ENCODE results near the gene PLPP3.

PLPP3 gene

GRCh38 chr1:56453417-56454078, 125.8 kb downstream of the PLPP3 start:
- no peaks in the 10 kb centered on the region for H3K9me3 ChIP-seq (ENCODE audit: control insufficient read depth, low read length)
- H3K36me3 ChIP-seq (ENCODE audit: control insufficient read depth, insufficient read depth, low read length): no peaks in the 10 kb centered on the region
- no peak overlapping the region for H3K27ac ChIP-seq (ENCODE audit: insufficient read depth, low read depth, low read length, poor library complexity, severe bottlenecking)
- no peaks in the 10 kb centered on the region for H3K27me3 ChIP-seq (ENCODE audit: control insufficient read depth, insufficient read depth, low read length, poor library complexity, severe bottlenecking)
- WGBS, 2 experiments: 60 to 66% methylated on average over 9 of the region's 10 CpGs
- no peak overlapping the region for H3K4me3 ChIP-seq (ENCODE audit: insufficient read depth, low read depth, low read length)
- peaks cover 12% of the 10 kb centered on the region for H3K4me1 ChIP-seq (ENCODE audit: control insufficient read depth, insufficient read depth, low read length)

DNA sequence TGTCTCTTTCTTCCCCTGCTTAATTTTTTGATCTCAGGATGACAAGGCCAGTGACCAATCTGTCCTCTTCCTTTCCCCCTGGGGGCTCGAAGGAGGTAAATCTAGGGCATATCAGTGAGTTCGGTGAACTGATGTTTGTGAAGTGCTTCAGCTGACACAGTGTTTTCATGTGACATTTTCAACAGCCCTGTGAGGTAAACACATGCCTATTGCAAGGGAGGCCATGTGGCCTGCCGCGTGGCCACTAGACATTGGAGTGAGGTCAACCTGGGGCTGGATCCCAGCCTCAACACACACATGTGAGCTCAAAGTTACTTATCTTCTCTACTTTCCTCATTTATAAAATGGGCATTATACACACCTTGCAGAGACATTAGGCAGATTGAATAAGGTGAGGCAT, 126.3 kb downstream of the PLPP3 start:
- H3K36me3 ChIP-seq (ENCODE audit: control insufficient read depth, insufficient read depth, low read length): no peaks in the 10 kb centered on the region
- H3K27ac ChIP-seq (ENCODE audit: insufficient read depth, low read depth, low read length, poor library complexity, severe bottlenecking): no peak overlapping the region
- 51 to 57% methylated on average over 4 of the region's 4 CpGs for WGBS, 2 experiments
- no peaks in the 10 kb centered on the region for H3K27me3 ChIP-seq (ENCODE audit: control insufficient read depth, insufficient read depth, low read length, poor library complexity, severe bottlenecking)
- no peaks in the 10 kb centered on the region for H3K9me3 ChIP-seq (ENCODE audit: control insufficient read depth, low read length)
- H3K4me1 ChIP-seq (ENCODE audit: control insufficient read depth, insufficient read depth, low read length): peaks cover 12% of the 10 kb centered on the region
- H3K4me3 ChIP-seq (ENCODE audit: insufficient read depth, low read depth, low read length): no peak overlapping the region

DNA sequence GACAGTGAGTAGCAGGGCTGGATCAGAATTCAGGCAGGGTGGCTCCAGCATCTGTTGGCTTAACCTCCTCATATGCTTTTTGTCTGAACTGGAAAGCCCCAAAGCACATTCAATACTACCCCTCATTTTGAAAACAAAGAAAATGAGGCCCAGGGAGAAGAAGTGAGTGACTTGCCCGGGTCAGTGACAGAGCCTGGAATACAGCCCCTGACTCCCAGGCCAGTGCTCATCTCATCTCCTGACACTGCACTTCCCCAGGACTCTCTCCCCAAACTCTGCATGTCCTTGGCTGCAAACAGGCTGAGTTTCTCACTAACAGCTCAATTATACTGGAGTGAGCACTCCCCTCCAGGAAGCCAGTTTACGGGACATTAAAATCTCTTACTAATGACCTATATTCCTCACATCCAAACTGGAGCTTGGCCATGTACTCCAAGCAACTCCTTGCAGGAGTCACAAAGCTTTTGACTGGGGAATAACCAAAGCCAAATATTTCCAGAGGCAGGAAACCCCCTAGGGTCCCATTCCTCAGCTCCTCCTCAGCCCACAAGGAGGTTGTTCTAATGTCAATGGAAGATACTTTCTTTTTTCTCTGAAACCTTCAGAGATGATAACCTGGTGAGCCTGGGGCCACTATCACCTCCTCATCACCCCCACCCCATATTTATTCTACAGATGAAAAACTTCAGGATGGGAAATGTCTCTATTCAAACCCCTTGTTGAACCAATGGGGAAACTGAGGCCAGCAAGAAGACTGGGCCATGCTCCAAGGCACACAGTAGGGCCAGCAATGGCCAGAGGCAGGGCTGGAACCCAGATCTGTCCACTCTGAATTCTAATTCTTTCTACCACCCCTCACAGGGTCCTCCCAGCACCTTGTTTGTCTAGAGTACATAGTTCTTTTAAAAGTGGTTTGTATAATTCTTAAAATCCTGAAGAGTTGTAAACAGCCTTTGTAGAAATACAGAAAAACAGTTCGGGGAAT, 127.0 kb downstream of the PLPP3 start:
- Histone ChIP-seq H3K27ac (ENCODE audit: insufficient read depth, low read depth, low read length, poor library complexity, severe bottlenecking) (no peak overlapping the region), H3K4me3 (ENCODE audit: insufficient read depth, low read depth, low read length) (no peak overlapping the region), H3K9me3 (ENCODE audit: control insufficient read depth, low read length) (no peaks in the 10 kb centered on the region), H3K4me1 (ENCODE audit: control insufficient read depth, insufficient read depth, low read length) (peaks cover 12% of the 10 kb centered on the region), H3K36me3 (ENCODE audit: control insufficient read depth, insufficient read depth, low read length) (no peaks in the 10 kb centered on the region), H3K27me3 (ENCODE audit: control insufficient read depth, insufficient read depth, low read length, poor library complexity, severe bottlenecking) (no peaks in the 10 kb centered on the region)
- WGBS, 2 experiments: 72 to 79% methylated on average over 3 of the region's 3 CpGs

GRCh38 chr1:56451491-56451890, 127.9 kb downstream of the PLPP3 start:
- Histone ChIP-seq H3K27ac (ENCODE audit: insufficient read depth, low read depth, low read length, poor library complexity, severe bottlenecking) (no peak overlapping the region), H3K36me3 (ENCODE audit: control insufficient read depth, insufficient read depth, low read length) (no peaks in the 10 kb centered on the region), H3K4me1 (ENCODE audit: control insufficient read depth, insufficient read depth, low read length) (peaks cover 12% of the 10 kb centered on the region), H3K27me3 (ENCODE audit: control insufficient read depth, insufficient read depth, low read length, poor library complexity, severe bottlenecking) (no peaks in the 10 kb centered on the region), H3K9me3 (ENCODE audit: control insufficient read depth, low read length) (no peaks in the 10 kb centered on the region), H3K4me3 (ENCODE audit: insufficient read depth, low read depth, low read length) (no peak overlapping the region)
- WGBS, 2 experiments: 89 to 90% methylated on average over 5 of the region's 5 CpGs

DNA sequence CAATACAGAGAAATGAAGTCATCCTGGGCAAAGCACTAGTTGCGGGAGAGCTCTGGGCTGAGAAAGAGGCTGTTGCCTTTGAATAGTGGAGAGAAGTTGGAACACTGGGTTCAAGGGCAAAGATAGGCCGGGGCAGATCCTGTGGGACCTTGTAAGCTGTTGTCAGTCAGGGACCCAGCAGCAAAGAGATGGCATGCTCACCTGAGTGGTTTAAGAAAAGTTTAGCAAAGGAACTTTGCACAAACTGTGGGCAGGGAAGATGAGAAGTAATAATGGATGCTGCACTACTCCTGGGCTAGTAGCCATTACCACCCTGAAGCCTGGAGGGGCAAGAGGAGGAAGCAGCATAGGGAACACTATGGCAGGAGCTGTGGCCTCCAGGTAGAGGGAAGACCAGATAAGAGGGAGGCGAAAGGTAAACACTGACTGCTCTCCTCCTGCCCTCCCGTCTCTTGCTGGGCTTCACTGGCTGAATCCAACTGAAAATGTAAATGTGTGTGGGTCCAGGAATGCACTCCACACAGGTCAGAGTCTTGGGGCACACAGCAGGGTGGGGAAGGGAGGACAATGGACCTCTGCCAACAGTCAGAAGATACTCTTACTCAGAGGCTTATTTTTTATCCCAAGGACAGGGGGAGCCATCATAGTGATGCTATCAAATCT, 129.2 kb downstream of the PLPP3 start:
- H3K27ac ChIP-seq (ENCODE audit: insufficient read depth, low read depth, low read length, poor library complexity, severe bottlenecking): no peak overlapping the region
- peaks cover 12% of the 10 kb centered on the region for H3K4me1 ChIP-seq (ENCODE audit: control insufficient read depth, insufficient read depth, low read length)
- H3K9me3 ChIP-seq (ENCODE audit: control insufficient read depth, low read length): no peaks in the 10 kb centered on the region
- no peaks in the 10 kb centered on the region for H3K36me3 ChIP-seq (ENCODE audit: control insufficient read depth, insufficient read depth, low read length)
- 65% methylated on average over 4 of the region's 4 CpGs for WGBS, 2 experiments
- no peaks in the 10 kb centered on the region for H3K27me3 ChIP-seq (ENCODE audit: control insufficient read depth, insufficient read depth, low read length, poor library complexity, severe bottlenecking)
- H3K4me3 ChIP-seq (ENCODE audit: insufficient read depth, low read depth, low read length): no peak overlapping the region

DNA sequence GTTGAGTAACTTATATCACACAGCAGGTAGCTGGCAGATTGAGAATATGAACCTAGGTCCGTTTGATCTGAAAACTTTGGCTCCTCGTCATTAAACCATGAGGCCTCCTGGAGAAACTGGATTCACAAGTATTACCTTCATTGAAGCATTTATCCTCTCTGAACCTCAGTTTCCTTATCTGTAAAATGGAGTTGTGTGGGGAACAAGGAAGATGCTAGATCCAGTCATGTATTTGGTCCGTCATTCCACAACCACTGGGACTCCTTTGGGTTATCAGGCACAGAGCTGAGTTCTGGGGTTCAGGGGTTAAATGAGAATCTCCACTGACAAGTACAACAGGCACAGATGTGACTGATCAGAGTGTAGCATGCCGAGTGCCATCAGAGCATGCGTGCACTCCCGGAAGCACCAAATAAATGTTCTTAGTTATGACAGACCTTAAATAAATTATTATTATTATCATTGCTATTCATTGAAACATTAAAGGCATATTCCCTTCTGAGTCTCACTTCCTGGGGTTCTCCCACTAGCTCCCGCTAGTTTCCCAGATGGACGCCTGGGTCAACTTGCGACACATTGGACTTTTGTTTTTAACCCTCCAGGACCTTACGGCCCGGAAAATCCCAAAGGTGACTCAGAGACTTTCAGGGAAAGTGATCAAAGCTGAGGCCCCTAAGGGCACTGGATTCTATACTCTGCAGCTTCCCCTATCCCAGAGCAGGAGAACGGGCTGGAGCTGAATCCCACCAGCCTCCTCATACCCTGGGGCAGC, 130.6 kb downstream of the PLPP3 start:
- Histone ChIP-seq H3K36me3 (ENCODE audit: control insufficient read depth, insufficient read depth, low read length) (no peaks in the 10 kb centered on the region), H3K27ac (ENCODE audit: insufficient read depth, low read depth, low read length, poor library complexity, severe bottlenecking) (no peak overlapping the region), H3K4me1 (ENCODE audit: control insufficient read depth, insufficient read depth, low read length) (peaks cover 11% of the 10 kb centered on the region), H3K9me3 (ENCODE audit: control insufficient read depth, low read length) (no peaks in the 10 kb centered on the region), H3K27me3 (ENCODE audit: control insufficient read depth, insufficient read depth, low read length, poor library complexity, severe bottlenecking) (no peaks in the 10 kb centered on the region), H3K4me3 (ENCODE audit: insufficient read depth, low read depth, low read length) (no peak overlapping the region)
- 79 to 80% methylated on average over 12 of the region's 12 CpGs for WGBS, 2 experiments

DNA sequence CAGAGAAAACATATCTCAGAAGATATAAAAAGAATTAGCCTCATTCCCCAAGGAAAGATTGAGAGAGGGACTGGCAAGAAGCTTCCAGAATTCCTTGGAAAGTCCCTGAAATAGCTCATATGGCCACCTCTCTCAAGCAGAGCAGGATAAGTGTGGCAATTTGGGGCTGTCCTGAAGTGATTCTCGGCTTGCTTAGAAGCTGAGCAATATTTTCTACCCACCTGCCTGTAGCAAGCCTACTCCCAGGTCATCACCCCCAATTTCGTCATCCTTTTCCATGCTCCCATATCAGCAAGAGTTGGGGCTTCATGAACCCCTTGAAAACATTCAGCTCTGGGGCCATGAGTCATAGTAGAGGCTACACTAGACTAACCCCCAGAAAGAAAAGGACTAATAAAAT, 131.5 kb downstream of the PLPP3 start:
- Histone ChIP-seq H3K4me1 (ENCODE audit: control insufficient read depth, insufficient read depth, low read length) (peaks cover 3% of the 10 kb centered on the region), H3K36me3 (ENCODE audit: control insufficient read depth, insufficient read depth, low read length) (no peaks in the 10 kb centered on the region), H3K27ac (ENCODE audit: insufficient read depth, low read depth, low read length, poor library complexity, severe bottlenecking) (no peak overlapping the region), H3K27me3 (ENCODE audit: control insufficient read depth, insufficient read depth, low read length, poor library complexity, severe bottlenecking) (no peaks in the 10 kb centered on the region), H3K4me3 (ENCODE audit: insufficient read depth, low read depth, low read length) (no peak overlapping the region), H3K9me3 (ENCODE audit: control insufficient read depth, low read length) (no peaks in the 10 kb centered on the region)
- 85 to 90% methylated on average over 2 of the region's 2 CpGs for WGBS, 2 experiments

DNA sequence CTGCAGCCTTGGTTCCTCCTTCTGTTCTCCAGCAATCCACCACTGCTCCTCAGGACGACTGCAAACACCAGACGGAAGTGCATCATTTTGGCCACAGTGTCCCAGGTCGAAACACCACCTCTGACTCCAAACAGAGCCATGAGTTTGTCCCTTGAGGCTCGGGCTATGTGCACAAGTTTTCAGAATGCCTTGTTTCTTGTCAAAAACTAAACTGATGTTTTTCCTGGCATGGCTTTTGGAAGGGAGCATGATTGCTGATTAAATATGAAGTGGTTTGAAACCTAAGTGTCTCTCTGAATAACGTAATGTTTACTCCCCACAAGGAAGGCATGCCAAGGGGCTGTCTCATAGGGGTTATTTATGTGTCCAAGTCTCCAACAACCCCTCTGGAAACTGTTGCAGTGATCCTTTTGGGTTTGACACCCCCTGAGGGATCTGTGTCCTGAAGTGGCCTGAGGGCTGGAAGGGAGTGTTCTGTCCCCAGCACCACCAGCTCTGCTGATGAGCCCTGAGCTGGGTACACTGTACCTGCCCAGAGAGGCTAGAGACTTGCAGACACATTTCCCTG, 132.7 kb downstream of the PLPP3 start:
- no peaks in the 10 kb centered on the region for H3K36me3 ChIP-seq (ENCODE audit: control insufficient read depth, insufficient read depth, low read length)
- H3K27ac ChIP-seq (ENCODE audit: insufficient read depth, low read depth, low read length, poor library complexity, severe bottlenecking): no peak overlapping the region
- H3K4me1 ChIP-seq (ENCODE audit: control insufficient read depth, insufficient read depth, low read length): peaks cover 3% of the 10 kb centered on the region
- H3K4me3 ChIP-seq (ENCODE audit: insufficient read depth, low read depth, low read length): no peak overlapping the region
- 90 to 92% methylated on average over 5 of the region's 5 CpGs for WGBS, 2 experiments
- H3K9me3 ChIP-seq (ENCODE audit: control insufficient read depth, low read length): no peaks in the 10 kb centered on the region
- H3K27me3 ChIP-seq (ENCODE audit: control insufficient read depth, insufficient read depth, low read length, poor library complexity, severe bottlenecking): no peaks in the 10 kb centered on the region

DNA sequence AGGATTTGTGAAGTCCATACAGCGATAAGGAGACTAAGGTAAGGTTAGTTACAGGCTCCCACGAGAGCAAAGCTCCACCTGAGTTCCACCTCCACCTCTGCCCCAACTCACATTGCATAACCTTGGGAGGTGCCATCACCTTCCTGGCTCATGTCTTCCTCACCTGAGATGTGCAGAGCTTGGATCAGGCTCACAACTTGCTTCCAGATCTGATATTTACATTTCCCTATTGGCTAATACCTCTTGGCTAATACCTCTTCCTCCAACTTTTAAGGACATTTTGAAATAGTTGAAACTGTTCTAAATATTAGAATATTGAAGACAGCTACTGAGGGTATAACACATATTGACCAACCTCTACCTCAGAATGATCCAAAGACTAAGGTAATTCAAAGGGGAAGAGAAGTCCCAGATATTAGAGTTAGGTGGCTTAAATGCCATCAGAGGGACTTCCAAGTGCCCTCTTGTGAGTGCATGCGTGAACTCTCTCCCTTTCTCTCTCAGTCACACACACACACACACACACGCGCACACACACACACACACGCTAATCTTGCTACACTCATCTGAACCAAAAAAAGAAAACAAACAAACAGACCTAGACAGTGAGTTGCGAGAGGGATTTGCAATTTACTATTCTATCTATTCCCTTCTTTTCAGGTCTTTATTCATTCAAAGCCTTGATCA, 134.3 kb downstream of the PLPP3 start:
- H3K27me3 ChIP-seq (ENCODE audit: control insufficient read depth, insufficient read depth, low read length, poor library complexity, severe bottlenecking): no peaks in the 10 kb centered on the region
- no peak overlapping the region for H3K4me3 ChIP-seq (ENCODE audit: insufficient read depth, low read depth, low read length)
- H3K27ac ChIP-seq (ENCODE audit: insufficient read depth, low read depth, low read length, poor library complexity, severe bottlenecking): no peak overlapping the region
- H3K9me3 ChIP-seq (ENCODE audit: control insufficient read depth, low read length): no peaks in the 10 kb centered on the region
- 67 to 68% methylated on average over 7 of the region's 7 CpGs for WGBS, 2 experiments
- H3K4me1 ChIP-seq (ENCODE audit: control insufficient read depth, insufficient read depth, low read length): peaks cover 7% of the 10 kb centered on the region
- no peaks in the 10 kb centered on the region for H3K36me3 ChIP-seq (ENCODE audit: control insufficient read depth, insufficient read depth, low read length)
